Measurements from ENCODE around the gene MBNL3. TPM values are rescaled to one million over a fixed set of nuclear protein-coding genes. Genes with fewer than 3 reads are reported as not detected.

MBNL3 gene
- total and polyA plus RNA-seq, 2 donors = 2.9 to 11.3 TPM

- 100% methylated on average over 1 of the region's 1 CpG for WGBS
- no peaks in the 10 kb centered on the region for H3K27me3 ChIP-seq (ENCODE audit: control insufficient read depth in 2 of 2, insufficient read depth in 1 of 2, low read length in 1 of 2)
- no peaks in the 10 kb centered on the region for H3K9me3 ChIP-seq (ENCODE audit: control insufficient read depth in 2 of 2, insufficient read depth in 1 of 2, low read length in 1 of 2)
- H3K4me3 ChIP-seq (ENCODE audit: low read length in 2 of 2) = no peak overlapping the region
- H3K27ac ChIP-seq (ENCODE audit: low read depth in 1 of 2, low read length in 1 of 2) = no peak overlapping the region
- no peaks in the 10 kb centered on the region for H3K4me1 ChIP-seq (ENCODE audit: control insufficient read depth in 2 of 2, insufficient read depth in 2 of 2, low read length in 2 of 2)
- H3K36me3 ChIP-seq (ENCODE audit: control insufficient read depth in 2 of 2, insufficient read depth in 2 of 2, low read length in 1 of 2) = no peaks in the 10 kb centered on the region
- no peak for DNase-seq (ENCODE audit: low read depth in 6 of 9, low spot score in 9 of 9)
Observed at GRCh38 chrX:132435222-132435621, 53.6 kb downstream of the MBNL3 start.

- DNase-seq (ENCODE audit: low read depth in 6 of 9, low spot score in 9 of 9) = no peak
- Histone ChIP-seq H3K9me3 (ENCODE audit: control insufficient read depth in 2 of 2, insufficient read depth in 1 of 2, low read length in 1 of 2) (no peaks in the 10 kb centered on the region), H3K27me3 (ENCODE audit: control insufficient read depth in 2 of 2, insufficient read depth in 1 of 2, low read length in 1 of 2) (no peaks in the 10 kb centered on the region), H3K4me1 (ENCODE audit: control insufficient read depth in 2 of 2, insufficient read depth in 2 of 2, low read length in 2 of 2) (no peaks in the 10 kb centered on the region), H3K27ac (ENCODE audit: low read depth in 1 of 2, low read length in 1 of 2) (no peak overlapping the region), H3K36me3 (ENCODE audit: control insufficient read depth in 2 of 2, insufficient read depth in 2 of 2, low read length in 1 of 2) (no peaks in the 10 kb centered on the region), H3K4me3 (ENCODE audit: low read length in 2 of 2) (no peak overlapping the region)
- 92% methylated on average over 6 of the region's 6 CpGs for WGBS
Observed at GRCh38 chrX:132433551-132433950, 55.3 kb downstream of the MBNL3 start.

- H3K4me3 ChIP-seq (ENCODE audit: low read length in 2 of 2) = no peak overlapping the region
- 98% methylated on average over 2 of the region's 2 CpGs for WGBS
- no peaks in the 10 kb centered on the region for H3K27me3 ChIP-seq (ENCODE audit: control insufficient read depth in 2 of 2, insufficient read depth in 1 of 2, low read length in 1 of 2)
- H3K36me3 ChIP-seq (ENCODE audit: control insufficient read depth in 2 of 2, insufficient read depth in 2 of 2, low read length in 1 of 2) = no peaks in the 10 kb centered on the region
- no peaks in the 10 kb centered on the region for H3K9me3 ChIP-seq (ENCODE audit: control insufficient read depth in 2 of 2, insufficient read depth in 1 of 2, low read length in 1 of 2)
- H3K27ac ChIP-seq (ENCODE audit: low read depth in 1 of 2, low read length in 1 of 2) = no peak overlapping the region
- no peak for DNase-seq (ENCODE audit: low read depth in 6 of 9, low spot score in 9 of 9)
- no peaks in the 10 kb centered on the region for H3K4me1 ChIP-seq (ENCODE audit: control insufficient read depth in 2 of 2, insufficient read depth in 2 of 2, low read length in 2 of 2)
Observed at GRCh38 chrX:132433001-132433400, 55.8 kb downstream of the MBNL3 start.

- Histone ChIP-seq H3K9me3 (ENCODE audit: control insufficient read depth in 2 of 2, insufficient read depth in 1 of 2, low read length in 1 of 2) (no peaks in the 10 kb centered on the region), H3K27me3 (ENCODE audit: control insufficient read depth in 2 of 2, insufficient read depth in 1 of 2, low read length in 1 of 2) (no peaks in the 10 kb centered on the region), H3K36me3 (ENCODE audit: control insufficient read depth in 2 of 2, insufficient read depth in 2 of 2, low read length in 1 of 2) (no peaks in the 10 kb centered on the region), H3K27ac (ENCODE audit: low read depth in 1 of 2, low read length in 1 of 2) (no peak overlapping the region), H3K4me1 (ENCODE audit: control insufficient read depth in 2 of 2, insufficient read depth in 2 of 2, low read length in 2 of 2) (no peaks in the 10 kb centered on the region), H3K4me3 (ENCODE audit: low read length in 2 of 2) (no peak overlapping the region)
- DNase-seq (ENCODE audit: low read depth in 6 of 9, low spot score in 9 of 9) = no peak
Observed at GRCh38 chrX:132428896-132429295, 59.9 kb downstream of the MBNL3 start.

- H3K27ac ChIP-seq (ENCODE audit: low read depth in 1 of 2, low read length in 1 of 2) = no peak overlapping the region
- WGBS = 89% methylated on average over 1 of the region's 1 CpG
- H3K9me3 ChIP-seq (ENCODE audit: control insufficient read depth in 2 of 2, insufficient read depth in 1 of 2, low read length in 1 of 2) = no peaks in the 10 kb centered on the region
- DNase-seq (ENCODE audit: low read depth in 6 of 9, low spot score in 9 of 9) = no peak
- no peak overlapping the region for H3K4me3 ChIP-seq (ENCODE audit: low read length in 2 of 2)
- no peaks in the 10 kb centered on the region for H3K36me3 ChIP-seq (ENCODE audit: control insufficient read depth in 2 of 2, insufficient read depth in 2 of 2, low read length in 1 of 2)
- H3K4me1 ChIP-seq (ENCODE audit: control insufficient read depth in 2 of 2, insufficient read depth in 2 of 2, low read length in 2 of 2) = no peaks in the 10 kb centered on the region
- H3K27me3 ChIP-seq (ENCODE audit: control insufficient read depth in 2 of 2, insufficient read depth in 1 of 2, low read length in 1 of 2) = no peaks in the 10 kb centered on the region
Observed at GRCh38 chrX:132426695-132427281, 62.0 kb downstream of the MBNL3 start.

DNA sequence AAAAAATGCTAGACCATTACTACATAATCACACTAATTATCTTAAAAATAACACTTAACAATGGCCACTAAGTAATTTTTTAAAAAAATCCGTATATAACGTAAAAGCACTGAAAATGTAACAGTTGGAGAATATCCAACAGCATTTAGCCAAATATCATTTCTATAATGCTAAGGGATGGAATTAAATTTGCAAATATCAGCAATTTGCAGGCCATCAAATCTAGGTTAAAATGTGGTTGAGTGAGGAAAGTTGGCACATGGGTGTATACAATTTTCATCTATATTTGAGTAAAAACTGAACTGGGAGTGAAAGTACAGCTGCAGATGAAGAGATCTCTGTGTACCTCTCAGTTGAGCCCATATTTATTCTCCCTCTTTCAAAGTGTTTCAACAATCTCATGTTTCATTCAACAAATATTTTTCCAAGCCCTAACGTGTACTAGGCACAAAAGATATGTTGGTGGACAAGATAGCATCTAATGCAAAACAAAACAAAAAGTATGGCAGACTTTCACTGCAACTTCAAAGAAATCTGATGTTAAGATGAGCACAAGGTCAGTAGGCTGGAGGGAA lies 63.0 kb downstream of the MBNL3 start:
- Histone ChIP-seq H3K9me3 (ENCODE audit: control insufficient read depth in 2 of 2, insufficient read depth in 1 of 2, low read length in 1 of 2) (no peaks in the 10 kb centered on the region), H3K27me3 (ENCODE audit: control insufficient read depth in 2 of 2, insufficient read depth in 1 of 2, low read length in 1 of 2) (no peaks in the 10 kb centered on the region), H3K4me3 (ENCODE audit: low read length in 2 of 2) (no peak overlapping the region), H3K27ac (ENCODE audit: low read depth in 1 of 2, low read length in 1 of 2) (no peak overlapping the region), H3K36me3 (ENCODE audit: control insufficient read depth in 2 of 2, insufficient read depth in 2 of 2, low read length in 1 of 2) (no peaks in the 10 kb centered on the region), H3K4me1 (ENCODE audit: control insufficient read depth in 2 of 2, insufficient read depth in 2 of 2, low read length in 2 of 2) (no peaks in the 10 kb centered on the region)
- no peak for DNase-seq (ENCODE audit: low read depth in 6 of 9, low spot score in 9 of 9)
- WGBS = 96% methylated on average over 3 of the region's 3 CpGs

- H3K27me3 ChIP-seq (ENCODE audit: control insufficient read depth in 2 of 2, insufficient read depth in 1 of 2, low read length in 1 of 2) = no peaks in the 10 kb centered on the region
- 97% methylated on average over 5 of the region's 5 CpGs for WGBS
- DNase-seq (ENCODE audit: low read depth in 6 of 9, low spot score in 9 of 9) = no peak
Observed at GRCh38 chrX:132423323-132423722, 65.5 kb downstream of the MBNL3 start.

DNA sequence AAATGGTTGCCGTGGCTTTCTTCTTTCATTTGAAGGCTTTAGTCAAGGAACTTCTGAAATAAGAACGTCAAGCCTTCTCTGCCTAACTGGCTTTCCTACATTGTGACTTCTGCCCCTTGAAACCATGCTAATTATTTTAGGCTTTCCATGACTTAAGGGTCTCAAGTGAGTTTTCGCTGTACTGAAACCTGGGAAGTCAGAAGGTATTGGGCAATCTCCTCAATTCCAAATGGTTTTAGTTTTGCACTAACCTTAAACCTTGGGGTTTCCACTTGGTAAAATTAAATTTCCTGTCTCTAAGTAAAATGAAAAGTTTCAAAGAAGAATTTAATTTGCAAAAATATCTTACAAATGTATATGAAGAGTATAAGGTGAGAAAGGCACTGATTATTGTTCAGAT lies 73.8 kb downstream of the MBNL3 start:
- no peak overlapping the region for H3K27ac ChIP-seq (ENCODE audit: low read depth in 1 of 2, low read length in 1 of 2)
- no peak for DNase-seq (ENCODE audit: low read depth in 6 of 9, low spot score in 9 of 9)
- H3K4me3 ChIP-seq (ENCODE audit: low read length in 2 of 2) = no peak overlapping the region
- no peaks in the 10 kb centered on the region for H3K36me3 ChIP-seq (ENCODE audit: control insufficient read depth in 2 of 2, insufficient read depth in 2 of 2, low read length in 1 of 2)
- H3K4me1 ChIP-seq (ENCODE audit: control insufficient read depth in 2 of 2, insufficient read depth in 2 of 2, low read length in 2 of 2) = no peaks in the 10 kb centered on the region
- H3K9me3 ChIP-seq (ENCODE audit: control insufficient read depth in 2 of 2, insufficient read depth in 1 of 2, low read length in 1 of 2) = no peaks in the 10 kb centered on the region
- H3K27me3 ChIP-seq (ENCODE audit: control insufficient read depth in 2 of 2, insufficient read depth in 1 of 2, low read length in 1 of 2) = no peaks in the 10 kb centered on the region
- 98% methylated on average over 3 of the region's 3 CpGs for WGBS

More at GRCh38 chrX:132423323-132423722, 65.5 kb downstream of the MBNL3 start:
- Histone ChIP-seq H3K4me1 (ENCODE audit: control insufficient read depth in 2 of 2, insufficient read depth in 2 of 2, low read length in 2 of 2) (no peaks in the 10 kb centered on the region), H3K4me3 (ENCODE audit: low read length in 2 of 2) (no peak overlapping the region), H3K36me3 (ENCODE audit: control insufficient read depth in 2 of 2, insufficient read depth in 2 of 2, low read length in 1 of 2) (no peaks in the 10 kb centered on the region), H3K27ac (ENCODE audit: low read depth in 1 of 2, low read length in 1 of 2) (no peak overlapping the region), H3K9me3 (ENCODE audit: control insufficient read depth in 2 of 2, insufficient read depth in 1 of 2, low read length in 1 of 2) (no peaks in the 10 kb centered on the region)

DNA sequence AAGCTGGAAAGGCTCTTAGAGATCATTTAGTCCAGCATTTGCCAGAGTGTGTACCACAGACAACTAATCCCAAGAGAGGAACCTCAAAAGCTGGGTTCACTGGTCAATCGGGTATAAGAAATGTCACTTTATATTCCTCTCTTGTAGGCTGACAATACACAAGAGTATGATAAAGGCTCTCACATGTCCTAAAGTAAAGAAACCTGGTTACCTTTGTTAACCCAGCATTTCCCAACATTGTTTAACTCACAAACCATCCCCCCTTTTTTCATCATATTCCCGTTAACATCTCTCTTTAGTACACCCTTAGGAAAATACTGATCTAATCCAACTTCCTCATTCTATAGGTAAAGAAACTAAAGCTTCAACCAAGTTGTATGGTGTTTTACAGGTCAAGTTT lies 74.4 kb downstream of the MBNL3 start:
- no peaks in the 10 kb centered on the region for H3K27me3 ChIP-seq (ENCODE audit: control insufficient read depth in 2 of 2, insufficient read depth in 1 of 2, low read length in 1 of 2)
- no peak overlapping the region for H3K27ac ChIP-seq (ENCODE audit: low read depth in 1 of 2, low read length in 1 of 2)
- 95% methylated on average over 2 of the region's 2 CpGs for WGBS
- no peaks in the 10 kb centered on the region for H3K36me3 ChIP-seq (ENCODE audit: control insufficient read depth in 2 of 2, insufficient read depth in 2 of 2, low read length in 1 of 2)
- H3K4me3 ChIP-seq (ENCODE audit: low read length in 2 of 2) = no peak overlapping the region
- H3K9me3 ChIP-seq (ENCODE audit: control insufficient read depth in 2 of 2, insufficient read depth in 1 of 2, low read length in 1 of 2) = no peaks in the 10 kb centered on the region
- DNase-seq (ENCODE audit: low read depth in 6 of 9, low spot score in 9 of 9) = no peak
- H3K4me1 ChIP-seq (ENCODE audit: control insufficient read depth in 2 of 2, insufficient read depth in 2 of 2, low read length in 2 of 2) = no peaks in the 10 kb centered on the region

Data from thymus (tissue), 11 donors.